Osteoblast (primary cell): ENCODE measurements around the gene PRKAG3. TPM values are rescaled to one million over a fixed set of nuclear protein-coding genes. Genes with fewer than 3 reads are reported as not detected.

Source experiments
- DNase-seq: peaks from one replicate; pipeline ENCODE4 v3.0.0; 2011; ENCODE audit warnings: low spot score, mixed read lengths; ENCODE audit not compliant: insufficient read length; ENCODE audit errors: missing footprints
- H2AFZ ChIP-seq: 2 replicates; pipeline ENCODE4 v1.6.0; 2011; ENCODE audit warnings: mild to moderate bottlenecking, low read length
- H3K27ac ChIP-seq: 2 replicates; pipeline ENCODE4 v1.5.1; 2011; ENCODE audit warnings: mild to moderate bottlenecking, low read depth, low read length, moderate library complexity
- H3K27me3 ChIP-seq: 2 replicates; pipeline ENCODE4 v1.6.0; 2012; ENCODE audit warnings: mild to moderate bottlenecking, control low read depth, inconsistent platforms, low read length, moderate library complexity; ENCODE audit not compliant: insufficient read depth
- H3K36me3 ChIP-seq: 2 replicates; pipeline ENCODE4 v1.5.1; 2011; ENCODE audit warnings: mild to moderate bottlenecking, low read length, control low read depth, moderate library complexity; ENCODE audit not compliant: insufficient read depth
- H3K4me1 ChIP-seq: 2 replicates; pipeline ENCODE4 v1.5.1; 2011; ENCODE audit warnings: mild to moderate bottlenecking, low read length, control low read depth, moderate library complexity; ENCODE audit not compliant: insufficient read depth
- H3K4me2 ChIP-seq: 2 replicates; pipeline ENCODE4 v1.6.0; 2011; ENCODE audit warnings: mild to moderate bottlenecking, low read length; ENCODE audit not compliant: insufficient read depth
- H3K4me3 ChIP-seq: fragments of 200-600 bp; sonication (generic); 3 replicates; pipeline ENCODE4 v1.5.1; 2012; ENCODE audit warnings: mild to moderate bottlenecking, low read length, inconsistent platforms; ENCODE audit not compliant: insufficient read depth
- H3K79me2 ChIP-seq: 2 replicates; pipeline ENCODE4 v1.6.0; 2012; ENCODE audit warnings: mild to moderate bottlenecking, low read length, control low read depth, inconsistent platforms; ENCODE audit not compliant: insufficient read depth
- H3K9me3 ChIP-seq: 2 replicates; pipeline ENCODE4 v1.5.1; 2011; ENCODE audit warnings: low read depth, low read length, control low read depth
- H4K20me1 ChIP-seq: 2 replicates; pipeline ENCODE4 v1.6.0; 2012; ENCODE audit warnings: mild to moderate bottlenecking, low read length, control low read depth; ENCODE audit not compliant: insufficient read depth
- CTCF ChIP-seq: IDR thresholded peaks from 2 replicates; pipeline ENCODE4 v1.5.1; 2011; ENCODE audit warnings: mild to moderate bottlenecking, low read depth, low read length, moderate library complexity; ENCODE audit errors: extremely low read depth
- total RNA-seq: library from RNA; depleted of rRNA; stranded (reverse); fragments of >200 nt; gene quantifications from 2 replicates; pipeline ENCODE4 v1.2.3, GENCODE V29; 2012

The PRKAG3 gene
- total RNA-seq, 1 donor: under 0.01 TPM

GRCh38 chr2:218832520-218832919 lies 917 bp upstream of the PRKAG3 start:
- no peaks in the 10 kb centered on the region for H4K20me1 ChIP-seq
- H3K27ac ChIP-seq: no peak overlapping the region
- H3K79me2 ChIP-seq: no peaks in the 10 kb centered on the region
- peaks cover 7% of the 10 kb centered on the region for H3K27me3 ChIP-seq
- H3K4me3 ChIP-seq: no peak overlapping the region
- H3K36me3 ChIP-seq: no peaks in the 10 kb centered on the region
- H2AFZ ChIP-seq: peak overlapping the region; percentile 60
- H3K4me2 ChIP-seq: no peak overlapping the region
- H3K4me1 ChIP-seq: peaks cover 10% of the 10 kb centered on the region
- TF ChIP-seq CTCF: no peak
- DNase-seq: peak; percentile 95
- no peaks in the 10 kb centered on the region for H3K9me3 ChIP-seq

- Histone ChIP-seq H3K27me3 (peaks cover 7% of the 10 kb centered on the region), H3K27ac (no peak overlapping the region), H3K4me2 (no peak overlapping the region), H3K36me3 (no peaks in the 10 kb centered on the region), H3K4me1 (peaks cover 10% of the 10 kb centered on the region), H3K4me3 (no peak overlapping the region), H3K79me2 (no peaks in the 10 kb centered on the region), H2AFZ (peak overlapping the region; percentile 21), H4K20me1 (no peaks in the 10 kb centered on the region), H3K9me3 (no peaks in the 10 kb centered on the region)
- no peak for TF ChIP-seq CTCF
- DNase-seq: no peak
Observed at GRCh38 chr2:218832081-218832480, 478 bp upstream of the PRKAG3 start.

- peaks cover 7% of the 10 kb centered on the region for H3K27me3 ChIP-seq
- no peaks in the 10 kb centered on the region for H4K20me1 ChIP-seq
- no peak overlapping the region for H3K4me3 ChIP-seq
- no peaks in the 10 kb centered on the region for H3K36me3 ChIP-seq
- TF ChIP-seq CTCF: no peak
- peaks cover 10% of the 10 kb centered on the region for H3K4me1 ChIP-seq
- H2AFZ ChIP-seq: no peak overlapping the region
- no peaks in the 10 kb centered on the region for H3K79me2 ChIP-seq
- no peak overlapping the region for H3K4me2 ChIP-seq
- DNase-seq: no peak
- no peaks in the 10 kb centered on the region for H3K9me3 ChIP-seq
- H3K27ac ChIP-seq: no peak overlapping the region
Observed at GRCh38 chr2:218830526-218831306, 887 bp downstream of the PRKAG3 start.

GRCh38 chr2:218829868-218830451 lies 1.6 kb downstream of the PRKAG3 start:
- H3K4me1 ChIP-seq: peaks cover 10% of the 10 kb centered on the region
- no peak for TF ChIP-seq CTCF
- H3K4me2 ChIP-seq: no peak overlapping the region
- H2AFZ ChIP-seq: no peak overlapping the region
- H3K79me2 ChIP-seq: no peaks in the 10 kb centered on the region
- peaks cover 7% of the 10 kb centered on the region for H3K27me3 ChIP-seq
- no peak overlapping the region for H3K4me3 ChIP-seq
- no peak for DNase-seq
- no peaks in the 10 kb centered on the region for H3K9me3 ChIP-seq
- no peaks in the 10 kb centered on the region for H3K36me3 ChIP-seq
- no peak overlapping the region for H3K27ac ChIP-seq
- no peaks in the 10 kb centered on the region for H4K20me1 ChIP-seq
